Stimulated activated CD8-positive, alpha-beta memory T cell treated with anti-CD3 and anti-CD28 coated beads, Interleukin-15, amount 100 ng/mL, for 1 hour (primary cell): ENCODE data around the gene CLEC2A.
"Not testable (repeated sequence)": the region's sequence is repeated elsewhere in the genome, so short reads cannot be mapped to it uniquely, and the experiment has no call there.

ENCODE experiments used
- DNase-seq: peaks from one replicate; pipeline ENCODE4 v3.0.0-alpha.2; 2020; ENCODE audit warnings: low read depth

The CLEC2A gene, protein sequence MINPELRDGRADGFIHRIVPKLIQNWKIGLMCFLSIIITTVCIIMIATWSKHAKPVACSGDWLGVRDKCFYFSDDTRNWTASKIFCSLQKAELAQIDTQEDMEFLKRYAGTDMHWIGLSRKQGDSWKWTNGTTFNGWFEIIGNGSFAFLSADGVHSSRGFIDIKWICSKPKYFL

DNA sequence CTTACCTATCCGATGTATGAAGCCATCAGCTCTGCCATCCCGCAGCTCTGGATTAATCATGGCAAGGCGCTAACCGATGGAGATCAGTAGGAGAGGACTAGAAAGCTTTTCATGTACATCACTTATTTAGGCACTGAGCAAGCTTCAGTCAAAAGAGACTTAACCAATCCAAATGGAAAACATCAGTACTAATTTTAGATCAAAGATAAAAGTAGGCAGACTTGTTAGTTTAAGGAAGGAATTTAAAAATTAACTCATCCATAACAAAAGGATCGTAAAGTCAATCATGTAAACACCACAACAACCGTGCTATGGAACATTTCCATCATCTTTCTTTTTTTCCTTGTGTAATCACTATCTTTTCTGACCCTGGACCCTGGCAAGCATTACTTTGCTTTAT lies at the start of gene CLEC2A:
TSS of gene CLEC2A (minus strand) at position 101 of the 400 bp plus-strand sequence. CDS start at position 60, 41 bp downstream.
- DNase-seq: no peak

DNA sequence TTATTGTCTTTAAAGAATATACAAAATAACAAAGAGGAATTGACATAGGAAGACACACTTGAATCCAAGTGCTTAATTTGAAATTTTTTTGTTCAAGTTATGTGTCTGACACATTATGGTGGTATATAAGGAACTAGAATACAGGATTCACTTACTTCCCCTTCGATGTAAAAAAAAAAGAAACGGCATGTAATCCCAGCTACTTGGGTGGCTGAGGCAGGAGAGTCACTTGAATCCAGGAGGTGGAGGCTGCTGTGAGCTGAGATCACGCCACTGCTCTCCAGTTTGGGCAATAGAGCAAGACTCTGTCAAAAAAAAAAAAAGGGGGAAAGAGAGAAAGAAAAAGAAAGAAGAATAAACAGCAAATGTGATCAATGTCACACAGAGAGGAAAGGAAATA lies 48.0 kb upstream of the CLEC2A start:
- DNase-seq: no peak

DNA sequence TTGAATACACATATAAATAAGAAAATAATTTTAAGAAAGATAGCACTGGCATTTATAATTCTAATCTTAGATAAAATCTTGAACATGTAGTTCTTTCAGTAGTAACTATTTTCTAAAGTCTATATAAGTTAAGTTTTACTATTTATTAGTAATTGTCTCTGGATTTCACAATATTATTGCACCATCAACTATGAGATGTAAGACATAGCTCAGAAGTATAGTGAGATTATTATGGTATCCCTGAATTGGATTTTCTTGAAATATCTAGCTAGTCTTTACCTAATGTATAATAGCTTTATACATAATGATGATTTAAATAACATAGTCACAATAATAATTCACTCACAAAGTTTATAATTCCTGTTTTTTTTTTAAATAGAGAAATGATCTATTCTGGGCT lies 45.7 kb upstream of the CLEC2A start:
- DNase-seq: no peak

DNA sequence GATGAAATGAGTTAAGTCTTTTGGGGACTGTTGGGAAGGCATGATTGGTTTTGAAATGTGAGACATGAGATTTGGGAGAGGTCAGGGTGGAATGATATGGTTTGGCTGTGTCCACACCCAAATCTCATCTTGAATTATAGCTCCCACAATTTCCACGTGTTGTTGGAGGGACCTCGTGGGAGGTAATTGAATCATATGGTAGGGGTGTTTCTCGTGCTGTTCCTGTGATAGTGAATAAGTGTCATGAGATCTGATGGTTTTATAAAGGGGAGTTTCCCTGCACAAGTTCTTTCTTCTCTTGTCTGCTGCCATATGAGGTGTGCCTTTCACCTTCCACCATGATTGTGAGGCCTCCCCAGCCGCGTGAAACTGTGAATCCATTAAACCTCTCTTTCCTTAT lies 44.5 kb upstream of the CLEC2A start:
- DNase-seq: not testable (repeated sequence)

DNA sequence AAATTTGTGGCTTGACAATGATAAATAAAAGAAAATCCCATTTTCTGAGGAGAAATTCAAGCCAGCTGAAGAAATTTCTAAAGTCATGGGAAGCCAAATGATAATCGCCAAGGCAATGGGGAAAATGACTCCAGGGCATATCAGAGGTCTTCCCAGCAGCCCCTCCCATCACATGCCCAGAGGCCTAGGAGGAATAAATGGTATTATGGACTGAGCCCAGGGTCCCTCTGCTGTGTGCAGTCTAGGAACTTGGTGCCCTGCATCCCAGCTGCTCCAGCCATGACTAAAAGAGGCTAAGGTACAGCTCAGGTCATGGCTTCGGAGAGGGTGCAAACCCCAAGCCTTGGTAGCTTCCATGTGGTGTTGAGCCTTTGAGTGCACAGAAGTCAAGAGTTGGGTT lies 43.4 kb upstream of the CLEC2A start:
- no peak for DNase-seq

DNA sequence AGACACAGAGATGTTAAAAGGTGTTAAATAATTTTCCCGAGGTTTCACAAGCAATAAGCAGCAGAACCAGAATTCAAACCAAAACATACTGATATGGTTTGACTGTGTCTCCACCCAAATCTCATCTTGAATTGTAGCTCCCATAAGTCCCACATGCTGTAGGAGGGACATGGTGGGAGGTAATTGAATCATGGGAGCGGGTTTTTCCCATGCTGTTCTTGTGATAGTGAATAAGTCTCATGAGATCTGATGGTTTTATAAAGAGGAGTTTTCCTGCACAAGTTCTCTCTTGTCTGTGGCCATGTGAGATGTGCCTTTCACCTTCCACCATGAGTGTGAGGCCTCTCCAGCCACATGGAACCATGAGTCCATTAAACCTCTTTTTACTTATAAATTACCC lies 42.6 kb upstream of the CLEC2A start:
- DNase-seq: not testable (repeated sequence)

DNA sequence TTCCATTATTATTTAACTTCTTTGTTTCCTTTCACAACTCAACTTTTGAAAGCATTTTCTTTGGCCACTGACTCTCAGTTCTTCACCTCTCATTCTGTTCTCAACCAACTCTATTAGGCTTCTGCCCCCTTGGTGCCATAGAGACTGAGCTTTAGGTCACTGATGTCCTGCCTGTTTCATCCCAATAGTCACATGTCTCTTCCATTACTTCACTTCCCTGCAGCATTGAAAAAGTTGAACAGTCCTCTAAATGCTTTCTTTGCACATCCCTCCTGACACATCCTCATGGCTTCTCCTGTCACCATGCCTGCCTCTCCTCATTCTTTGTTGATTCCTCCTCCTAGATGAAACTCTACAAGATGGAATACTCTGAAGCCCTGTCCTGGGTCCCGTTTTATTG lies 41.8 kb upstream of the CLEC2A start:
- DNase-seq: no peak

DNA sequence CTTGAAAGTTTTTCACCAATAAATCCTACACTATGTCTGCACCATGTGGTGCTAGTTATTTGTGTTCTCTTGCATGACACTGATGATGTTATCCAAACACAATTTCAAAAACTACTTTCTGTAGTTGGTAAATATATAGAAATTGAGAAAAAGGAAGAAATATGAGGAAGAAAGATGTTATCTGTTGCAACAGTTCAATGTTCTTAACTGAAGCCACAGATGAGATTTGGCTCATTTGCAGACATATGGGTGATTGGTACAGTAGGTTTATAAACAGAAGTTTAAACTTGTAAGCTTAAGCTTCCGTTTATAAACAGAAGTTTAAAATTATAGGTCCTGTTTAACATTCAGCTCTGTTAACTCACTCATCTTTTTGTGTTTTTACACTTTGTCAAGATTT lies 39.0 kb upstream of the CLEC2A start, which contains the start of gene CLEC12A:
TSS of gene CLEC12A (plus strand) at position 229 of the 400 bp plus-strand sequence. CDS start 188 bp downstream, outside the sequence.
- no peak for DNase-seq

DNA sequence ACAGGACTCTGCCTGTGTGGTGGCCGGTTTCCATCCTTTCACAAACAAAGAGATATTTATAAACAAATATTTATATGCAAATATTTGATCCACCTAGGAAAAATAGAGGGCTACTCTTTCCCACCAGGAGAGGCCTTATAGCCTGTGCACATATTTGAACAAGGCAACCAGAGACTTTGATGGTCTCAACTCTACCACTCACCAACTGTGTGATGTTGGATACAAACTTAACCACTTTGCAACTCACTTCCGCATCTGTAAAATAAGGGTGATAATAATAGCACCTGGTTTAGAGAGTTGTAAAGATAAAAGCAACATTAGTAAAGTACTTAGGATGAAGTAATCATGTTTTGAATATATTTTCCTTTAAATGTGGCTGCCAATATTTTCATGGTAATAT lies 37.5 kb upstream of the CLEC2A start:
- no peak for DNase-seq

DNA sequence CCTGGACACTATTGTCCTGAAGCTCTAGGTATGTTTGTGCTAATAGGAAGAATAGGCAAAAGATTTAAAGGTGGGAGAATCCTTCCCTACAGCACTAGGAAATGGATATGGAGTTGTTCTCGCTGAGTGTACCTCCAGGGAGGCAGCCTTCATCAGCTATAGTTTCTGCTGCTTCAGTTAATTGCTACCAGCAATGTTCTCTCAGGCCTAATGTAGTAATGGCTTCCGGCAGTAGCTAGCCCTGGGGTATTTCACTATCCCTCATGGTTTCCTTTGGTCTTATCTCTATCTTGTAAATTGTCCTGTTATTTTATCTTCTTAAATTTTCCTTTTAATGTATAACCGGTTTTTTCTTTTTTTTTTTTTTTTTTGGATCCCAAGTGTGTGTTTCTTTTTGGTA lies 29.7 kb upstream of the CLEC2A start:
- DNase-seq: no peak

DNA sequence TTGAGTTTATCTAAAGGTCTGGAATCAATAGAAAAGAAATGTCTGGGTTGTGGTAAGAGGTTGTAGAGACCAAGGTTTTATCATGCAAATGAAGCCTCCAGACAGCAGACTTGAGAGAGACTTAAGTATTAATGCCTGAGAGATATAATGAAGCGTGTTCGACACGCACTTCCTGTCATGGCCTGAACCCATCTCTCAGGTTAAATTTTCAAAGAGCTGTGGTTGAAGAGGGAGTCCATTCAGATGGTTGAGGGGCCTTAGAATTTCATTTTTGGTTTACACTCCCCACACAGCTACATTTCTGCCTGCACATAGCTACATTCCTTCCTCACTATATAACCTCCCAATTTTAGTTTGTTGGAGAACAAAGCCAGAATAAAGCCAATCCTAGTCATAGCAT lies 28.9 kb upstream of the CLEC2A start:
- no peak for DNase-seq

DNA sequence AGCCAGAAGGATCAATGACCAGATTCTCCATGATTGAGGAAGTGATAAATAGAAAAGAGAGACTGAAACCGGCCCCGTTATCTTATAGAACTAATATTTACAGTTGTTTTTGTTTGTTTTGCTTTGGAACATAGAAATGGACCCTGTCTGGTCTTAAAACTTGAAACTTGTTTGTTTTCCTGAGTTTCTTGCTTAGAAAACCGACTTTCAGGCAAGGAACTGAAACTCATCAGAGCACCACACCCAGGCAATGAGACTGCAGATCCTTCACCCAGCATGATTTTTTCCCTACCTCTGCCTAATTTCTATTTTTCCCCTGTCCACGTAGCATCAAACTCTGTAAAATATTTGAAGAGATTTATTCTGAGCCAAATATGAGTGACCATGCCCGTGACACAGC lies 28.4 kb upstream of the CLEC2A start:
- no peak for DNase-seq

DNA sequence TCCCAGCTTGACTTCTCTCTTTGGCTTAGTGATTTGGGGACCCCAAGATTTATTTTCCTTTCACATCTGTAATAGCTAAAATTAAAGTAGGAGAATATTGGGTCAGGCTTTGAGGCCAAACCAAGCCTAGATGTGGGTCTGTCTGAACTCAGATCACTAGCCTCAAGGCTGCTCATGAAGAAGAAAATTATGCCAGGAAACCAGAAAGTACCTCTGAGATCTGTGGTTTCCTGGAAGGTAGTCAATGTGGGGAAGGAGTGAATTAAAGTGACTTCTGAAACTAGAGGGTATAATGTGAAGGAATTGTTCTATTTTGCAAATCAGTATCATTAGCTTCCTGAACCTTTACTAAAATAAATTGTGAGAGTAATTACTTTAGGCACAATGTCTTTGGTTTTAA lies 25.7 kb upstream of the CLEC2A start:
- DNase-seq: no peak

DNA sequence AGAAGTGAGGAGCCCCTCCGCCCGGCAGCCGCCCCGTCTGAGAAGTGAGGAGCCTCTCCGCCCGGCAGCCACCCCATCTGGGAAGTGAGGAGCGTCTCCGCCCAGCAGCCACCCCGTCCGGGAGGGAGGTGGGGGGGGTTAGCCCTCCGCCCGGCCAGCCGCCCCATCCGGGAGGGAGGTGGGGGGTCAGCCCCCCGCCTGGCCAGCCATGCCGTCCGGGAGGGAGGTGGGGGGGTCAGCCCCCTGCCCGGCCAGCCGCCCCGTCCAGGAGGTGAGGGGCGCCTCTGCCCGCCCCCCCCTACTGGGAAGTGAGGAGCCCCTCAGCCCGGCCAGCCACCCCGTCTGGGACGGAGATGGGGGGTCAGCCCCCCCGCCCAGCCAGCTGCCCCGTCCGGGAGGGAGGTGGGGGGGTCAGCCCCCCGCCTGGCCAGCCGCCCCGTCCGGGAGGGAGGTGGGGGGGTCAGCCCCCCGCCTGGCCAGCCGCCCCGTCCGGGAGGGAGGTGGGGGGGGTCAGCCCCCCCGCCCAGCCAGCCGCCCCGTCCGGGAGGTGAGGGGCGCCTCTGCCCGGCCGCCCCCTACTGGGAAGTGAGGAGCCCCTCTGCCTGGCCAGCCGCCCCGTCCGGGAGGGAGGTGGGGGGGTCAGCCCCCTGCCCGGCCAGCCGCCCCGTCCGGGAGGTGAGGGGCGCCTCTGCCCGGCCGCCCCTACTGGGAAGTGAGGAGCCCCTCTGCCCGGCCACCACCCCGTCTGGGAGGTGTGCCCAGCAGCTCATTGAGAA lies 21.0 kb upstream of the CLEC2A start:
- DNase-seq: not testable (repeated sequence)

DNA sequence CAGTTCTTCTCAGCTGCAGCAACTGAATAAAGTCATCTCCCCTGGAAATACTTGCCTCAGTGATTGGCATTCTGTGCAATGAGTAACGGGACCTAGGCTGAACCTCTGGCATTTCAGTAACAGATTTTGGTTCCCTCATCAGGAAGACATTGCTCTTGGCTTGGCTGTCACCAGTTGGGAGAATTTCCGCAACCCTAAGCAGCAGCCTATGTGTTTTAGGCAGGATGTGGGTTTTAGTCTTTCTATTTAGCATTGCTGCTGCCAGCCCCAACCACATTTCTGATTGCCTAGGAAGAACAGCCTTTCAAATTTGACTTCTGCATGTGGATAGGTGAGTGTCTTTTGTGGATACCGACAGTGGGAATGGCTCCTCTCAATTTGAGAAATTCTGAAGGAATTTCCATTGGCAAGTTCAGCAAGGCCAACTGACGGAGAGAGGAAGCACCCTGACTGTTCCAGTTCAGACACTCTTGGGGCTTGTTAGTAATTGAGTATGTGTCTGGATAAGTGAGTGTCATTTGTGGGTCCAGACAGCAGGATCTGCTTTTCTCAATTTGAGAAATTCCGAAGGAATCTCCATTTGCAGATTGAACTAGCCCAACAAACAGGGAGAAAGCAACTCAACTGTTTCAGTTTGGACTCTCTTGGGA lies 19.0 kb upstream of the CLEC2A start:
- no peak for DNase-seq

DNA sequence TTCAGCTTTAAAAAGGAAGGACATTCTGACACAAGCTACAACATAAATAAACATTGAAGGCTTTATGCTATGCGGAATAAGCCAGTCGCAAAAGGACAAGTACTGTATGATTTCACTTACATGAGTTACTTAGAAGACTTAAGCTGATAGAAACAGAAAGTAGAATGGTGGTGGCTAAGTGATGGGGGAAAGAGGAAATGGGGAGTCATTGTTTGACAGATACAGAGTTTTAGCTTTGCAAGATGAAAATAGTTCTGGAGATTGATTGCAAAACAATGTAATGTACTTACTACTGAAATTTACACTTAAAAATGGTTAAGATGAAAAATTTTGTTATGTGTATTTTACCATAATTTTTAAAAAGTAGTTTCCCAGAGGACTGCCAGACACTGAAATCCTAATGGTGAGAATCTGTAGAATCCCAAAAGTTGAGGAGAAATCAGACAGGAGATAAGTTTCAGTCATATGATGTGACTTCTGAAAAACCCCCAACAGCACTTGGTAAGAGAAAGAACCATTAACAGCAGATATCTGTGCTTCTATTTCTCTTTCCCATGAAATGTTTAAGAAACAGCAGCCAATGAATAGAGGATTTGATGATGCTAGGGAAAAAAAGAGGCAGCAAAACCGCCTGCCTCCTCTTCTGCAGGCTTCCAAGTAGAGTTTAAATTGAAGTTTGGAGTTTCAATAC lies 16.6 kb upstream of the CLEC2A start:
- DNase-seq: no peak

DNA sequence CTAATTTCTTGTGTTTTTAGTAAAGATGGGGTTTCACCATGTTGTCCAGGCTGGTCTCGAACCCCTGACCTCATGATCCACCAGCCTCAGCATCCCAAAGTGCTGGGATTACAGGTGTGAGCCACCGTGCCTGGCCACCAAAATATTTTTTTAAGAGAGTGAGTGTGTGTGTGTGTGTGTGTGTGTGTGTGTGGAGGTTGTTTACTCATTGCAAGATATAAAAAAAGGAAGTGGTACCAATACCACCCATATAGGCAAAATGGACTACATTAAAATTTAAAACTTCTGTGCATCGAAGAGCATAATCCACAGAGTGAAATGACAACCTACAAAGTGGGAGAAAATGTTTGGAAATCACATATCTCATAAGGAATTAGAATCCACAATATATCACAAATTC lies 15.5 kb upstream of the CLEC2A start:
- no peak for DNase-seq

DNA sequence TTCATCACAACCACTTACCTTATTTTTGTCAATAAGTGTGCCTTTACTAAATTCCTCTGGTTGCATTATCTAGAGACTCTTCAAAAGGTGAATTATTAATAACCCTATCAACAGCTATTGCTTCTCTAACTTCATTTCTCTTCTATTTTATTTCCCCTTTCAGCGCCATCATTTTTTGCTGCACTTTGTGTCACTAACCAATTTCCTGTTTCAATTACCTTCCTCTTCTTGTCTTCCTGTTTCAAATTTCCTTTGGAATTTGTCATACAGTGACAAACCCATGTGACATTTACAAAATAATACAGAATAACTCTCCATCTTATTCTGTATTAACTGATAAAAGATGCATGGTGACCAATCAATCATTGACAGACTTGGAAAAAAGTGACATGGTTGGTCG lies 12.2 kb upstream of the CLEC2A start:
- no peak for DNase-seq

DNA sequence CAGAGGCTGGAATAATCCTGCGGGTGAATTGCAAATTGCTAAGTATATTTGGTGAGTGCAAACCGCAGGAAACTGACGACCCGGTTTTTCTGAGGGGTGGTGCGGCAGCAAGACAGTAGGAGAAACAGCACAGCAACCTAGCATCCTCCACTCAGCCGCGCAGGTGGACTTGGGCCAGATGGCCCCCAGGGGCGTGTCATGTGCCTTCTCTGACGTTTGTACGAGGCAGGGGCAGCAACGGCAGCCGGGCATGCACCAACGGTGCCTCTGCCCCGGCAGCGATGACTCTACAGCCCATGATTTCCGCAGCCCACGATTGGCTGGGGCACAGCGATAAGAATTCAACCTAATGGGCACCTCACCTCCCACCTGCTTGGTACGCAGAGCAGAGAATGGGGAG lies 11.1 kb upstream of the CLEC2A start:
- DNase-seq: no peak

DNA sequence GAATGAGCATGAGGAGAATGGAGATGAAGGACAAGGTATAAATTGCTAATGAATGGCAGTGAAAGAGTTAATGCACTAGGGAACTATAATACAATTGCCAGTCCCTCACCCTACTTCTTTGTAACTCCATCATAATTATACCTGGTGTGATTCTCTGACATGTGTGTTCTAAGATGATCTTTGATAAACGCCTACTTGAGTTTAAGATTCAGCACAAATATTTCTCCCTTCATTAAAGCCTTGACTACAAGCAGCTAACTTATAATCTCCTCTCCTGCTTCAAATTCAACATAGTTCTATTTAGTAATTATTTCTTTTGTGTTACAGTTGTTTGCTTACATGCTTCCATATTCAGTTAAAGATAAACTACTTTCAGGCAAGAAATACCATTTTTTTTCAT lies 9.7 kb upstream of the CLEC2A start:
- no peak for DNase-seq

DNA sequence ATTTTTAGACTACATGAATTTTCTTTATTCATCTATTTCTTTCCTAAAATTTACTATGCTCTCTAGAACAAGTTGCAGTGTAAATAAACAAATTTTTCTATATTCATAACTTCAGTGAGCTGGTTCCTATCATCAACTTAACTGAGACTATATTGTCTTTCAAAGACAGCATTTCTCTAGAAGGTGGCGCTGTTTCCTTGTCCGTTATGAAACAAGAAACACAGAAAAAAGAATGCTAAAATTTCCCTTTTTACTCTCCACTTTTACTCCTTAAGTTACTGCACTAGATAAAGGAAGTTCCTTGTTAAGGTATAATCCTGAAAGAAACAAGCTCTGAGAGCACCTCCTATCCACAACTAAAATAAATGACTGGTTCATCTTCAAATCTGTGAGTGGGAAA lies 8.2 kb upstream of the CLEC2A start:
- no peak for DNase-seq

DNA sequence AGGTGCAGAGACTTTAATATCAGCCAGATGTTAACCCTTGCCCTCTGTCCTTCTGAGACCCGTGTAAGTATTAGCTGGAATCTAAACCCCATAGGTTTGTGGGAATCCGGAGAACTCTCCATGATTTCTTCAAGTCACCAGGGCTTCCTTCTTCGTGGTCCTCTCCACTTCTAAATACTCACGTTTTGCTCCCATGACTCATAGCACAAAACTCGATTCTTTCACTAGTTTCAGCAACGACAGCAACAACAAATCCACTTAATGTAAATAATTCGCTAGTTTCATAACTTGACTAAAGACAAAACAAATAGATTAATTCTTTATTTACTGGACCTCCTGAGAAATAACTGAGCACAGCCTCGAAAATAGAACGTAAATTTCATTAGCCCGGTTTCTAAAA lies 4.4 kb upstream of the CLEC2A start:
- DNase-seq: no peak

DNA sequence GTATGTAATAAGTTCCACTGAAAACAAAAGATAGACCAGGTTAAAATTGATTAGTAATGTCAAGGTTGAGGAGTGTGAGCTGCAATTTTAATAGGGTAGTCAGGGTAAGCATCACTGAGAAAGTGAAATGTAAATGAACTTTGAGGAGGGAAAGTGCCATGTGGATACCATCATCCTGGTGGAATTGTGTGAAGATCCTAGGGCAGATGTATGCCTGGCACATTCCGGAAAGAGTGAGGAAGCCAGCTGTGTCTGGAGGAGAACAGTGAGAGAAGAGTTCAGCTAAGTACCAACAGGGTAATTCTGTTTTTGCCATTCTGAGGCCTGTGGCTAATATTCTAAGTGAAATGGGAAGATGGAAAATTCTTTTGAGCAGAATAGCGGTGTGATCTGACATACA lies 2.9 kb upstream of the CLEC2A start:
- no peak for DNase-seq
